Stimulated activated CD8-positive, alpha-beta memory T cell treated with anti-CD3 and anti-CD28 coated beads, Interleukin-2, amount 100 ng/mL, for 48 hours (primary cell): Measurements from ENCODE around the gene PAGR1.
"Not testable (repeated sequence)": the region's sequence is repeated elsewhere in the genome, so short reads cannot be mapped to it uniquely, and the experiment has no call there.

Experiments
- DNase-seq, 2 donors: peaks; one replicate each; pipeline ENCODE4 v3.0.0-alpha.2; 2020; ENCODE audit warnings: low read depth in 2 of 2

Gene PAGR1

GRCh38 chr16:29815793-29816693 is at the start of gene PAGR1:
Gene PAGR1, plus strand, starts transcription at chr16:29816152. Its CDS starts 374 bp downstream, at chr16:29816526.
- DNase-seq, result peak; percentile 95 to 97

DNA sequence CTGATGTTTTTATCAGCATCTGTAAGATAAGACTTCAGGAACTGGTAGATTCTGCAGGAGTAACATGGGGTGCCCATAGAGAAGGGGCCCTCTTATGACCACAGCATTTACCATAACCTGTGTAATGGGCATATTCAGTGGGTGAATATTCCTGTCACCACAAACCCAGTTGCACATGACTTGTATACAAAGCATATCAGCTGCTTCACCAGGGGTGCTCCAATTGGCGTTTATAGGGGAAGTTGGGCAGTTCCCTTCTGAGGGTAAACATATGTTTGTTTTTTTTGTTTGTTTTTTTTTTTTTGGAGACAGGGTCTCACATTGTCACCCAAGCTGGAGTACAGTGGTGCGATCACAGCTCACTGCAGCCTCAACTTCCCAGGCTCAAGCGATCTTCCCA is 49.4 kb upstream of the PAGR1 start:
- DNase-seq, result no peak

GRCh38 chr16:29767062-29767461 is 48.9 kb upstream of the PAGR1 start:
- no peak for DNase-seq

- no peak for DNase-seq
Observed at GRCh38 chr16:29769507-29769906, 46.4 kb upstream of the PAGR1 start.

DNA sequence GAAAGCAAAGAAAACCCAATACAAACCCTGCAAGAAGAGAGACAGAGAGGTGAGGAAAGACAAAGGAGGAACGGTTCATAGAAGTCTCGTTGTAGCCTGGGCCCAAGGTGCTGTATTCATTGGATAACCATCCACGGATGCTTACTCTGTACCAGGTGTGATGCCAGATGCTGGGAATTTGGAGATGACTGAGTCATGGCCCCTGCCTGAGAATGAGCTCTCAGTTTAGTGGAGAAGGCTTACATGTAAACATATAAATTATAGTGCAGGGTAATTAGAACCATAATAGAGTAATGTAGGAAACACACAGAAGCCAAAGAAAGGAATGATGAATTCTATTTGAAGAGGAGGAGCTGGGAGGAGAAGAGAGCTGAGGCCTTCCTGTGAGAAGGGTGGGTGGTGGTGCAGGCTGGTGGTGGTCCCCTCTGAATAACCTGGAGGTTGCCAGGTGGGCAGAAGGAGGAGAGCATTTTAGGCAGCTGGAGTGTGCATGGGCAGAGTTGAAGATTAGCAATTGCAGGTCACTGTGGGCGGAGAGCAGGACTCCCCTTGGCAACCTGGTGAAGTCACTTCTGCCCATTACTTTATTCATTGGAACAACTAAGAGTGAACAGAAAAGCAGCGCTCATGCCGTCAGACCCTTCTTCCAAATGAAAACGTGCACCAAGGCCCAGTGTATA is 45.6 kb upstream of the PAGR1 start:
- DNase-seq, result no peak

DNA sequence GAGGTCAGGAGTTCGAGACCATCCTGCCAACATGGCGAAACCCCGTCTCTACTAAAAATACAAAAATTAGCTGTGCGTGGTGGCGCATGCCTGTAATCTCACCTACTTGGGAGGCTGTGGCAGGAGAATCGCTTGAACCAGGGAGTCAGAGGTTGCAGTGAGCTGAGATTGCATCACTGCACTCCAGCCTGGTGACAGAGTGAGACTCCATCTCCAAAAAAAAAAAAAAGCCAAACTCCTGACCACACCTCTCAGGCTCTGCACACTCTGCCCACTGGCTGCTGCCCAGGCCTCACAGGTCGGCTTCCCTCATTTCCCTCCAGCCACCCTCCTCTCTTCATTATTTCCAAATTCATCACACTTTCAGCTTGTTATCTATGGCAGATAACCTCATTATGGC is 43.6 kb upstream of the PAGR1 start:
- DNase-seq, result not testable (repeated sequence)

DNA sequence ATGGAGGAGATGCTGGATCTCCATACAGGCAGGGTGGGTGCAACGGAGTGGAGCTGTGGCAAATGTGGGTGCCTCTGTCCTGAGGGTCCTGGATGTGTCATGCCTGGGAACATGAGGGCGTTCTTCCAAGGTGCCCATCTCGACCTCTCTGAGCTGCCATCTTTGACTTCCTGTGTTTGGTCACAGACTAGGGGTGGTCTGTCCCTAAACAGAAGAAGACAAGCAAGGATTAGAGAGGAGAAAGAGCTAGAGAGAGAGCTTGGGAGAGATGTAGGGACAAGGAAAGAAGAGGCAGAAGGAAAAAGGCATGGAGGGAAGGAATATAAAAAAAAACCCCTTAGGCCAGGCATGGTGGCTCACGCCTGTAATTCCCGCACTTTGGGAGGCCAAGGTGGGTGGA is 41.2 kb upstream of the PAGR1 start:
- no peak for DNase-seq

- no peak for DNase-seq
Observed at GRCh38 chr16:29775742-29776408, 40.1 kb upstream of the PAGR1 start.

GRCh38 chr16:29777576-29778350 is 38.2 kb upstream of the PAGR1 start, which contains the start of gene ZG16:
Gene ZG16, plus strand, starts transcription at chr16:29778256. Its CDS starts 1,011 bp downstream, at chr16:29779267.
- DNase-seq, result no peak

GRCh38 chr16:29779474-29779873 is 36.5 kb upstream of the PAGR1 start:
- no peak for DNase-seq

DNA sequence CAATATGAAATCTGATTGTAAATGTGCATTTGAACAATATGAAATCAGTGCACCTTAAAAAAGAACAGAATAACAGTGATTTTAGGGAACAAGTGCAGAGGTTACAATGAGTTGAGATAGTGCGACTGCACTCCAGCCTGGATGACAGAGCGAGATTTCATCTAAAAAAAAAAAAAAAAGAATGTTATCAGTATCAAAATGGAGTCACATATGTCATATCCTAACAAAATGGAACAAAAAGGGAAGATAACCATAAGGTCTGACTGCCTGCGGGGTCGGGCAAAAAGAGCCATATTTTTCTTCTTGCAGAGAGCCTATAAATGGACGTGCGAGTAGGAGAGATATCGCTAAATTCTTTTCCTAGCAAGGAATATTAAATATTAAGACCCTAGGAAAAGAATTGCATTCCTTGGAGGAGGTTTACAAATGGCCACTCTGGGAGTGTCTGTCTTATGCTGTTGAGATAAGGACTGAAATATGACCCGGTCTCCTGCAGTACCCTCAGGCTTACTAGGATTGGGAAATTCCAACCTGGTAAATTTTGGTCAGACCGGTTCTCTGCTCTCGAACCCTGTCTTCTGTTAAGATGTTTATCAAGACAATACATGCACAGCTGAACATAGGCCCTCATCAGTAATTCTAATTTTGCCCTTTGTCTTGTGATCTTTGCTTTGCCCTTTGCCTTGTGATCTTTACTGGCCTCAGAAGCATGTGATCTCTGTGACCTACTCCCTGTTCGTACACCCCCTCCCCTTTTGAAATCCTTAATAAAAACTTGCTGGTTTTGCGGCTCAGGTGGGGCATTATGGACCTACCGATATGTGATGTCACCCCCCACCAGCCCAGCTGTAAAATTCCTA is 32.6 kb upstream of the PAGR1 start:
- not testable (repeated sequence) for DNase-seq

DNA sequence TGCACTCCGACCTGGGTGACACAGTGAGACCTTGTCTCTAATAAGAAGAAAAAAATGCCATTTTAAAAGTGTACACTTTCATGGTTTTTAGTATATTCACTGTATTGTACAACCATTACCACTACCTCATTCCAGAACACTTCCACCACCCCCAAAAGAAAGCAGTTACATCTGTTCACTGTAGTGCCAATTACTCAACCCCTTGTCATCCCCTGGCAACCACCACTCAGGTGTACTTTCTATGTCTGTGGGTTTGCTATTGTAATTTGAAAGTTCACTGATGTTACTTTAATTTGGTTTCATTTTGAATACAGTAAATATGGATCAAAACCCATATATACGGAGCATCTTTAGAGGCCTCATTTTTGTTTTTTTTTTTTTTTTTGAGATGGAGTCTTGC is 31.8 kb upstream of the PAGR1 start:
- no peak for DNase-seq

DNA sequence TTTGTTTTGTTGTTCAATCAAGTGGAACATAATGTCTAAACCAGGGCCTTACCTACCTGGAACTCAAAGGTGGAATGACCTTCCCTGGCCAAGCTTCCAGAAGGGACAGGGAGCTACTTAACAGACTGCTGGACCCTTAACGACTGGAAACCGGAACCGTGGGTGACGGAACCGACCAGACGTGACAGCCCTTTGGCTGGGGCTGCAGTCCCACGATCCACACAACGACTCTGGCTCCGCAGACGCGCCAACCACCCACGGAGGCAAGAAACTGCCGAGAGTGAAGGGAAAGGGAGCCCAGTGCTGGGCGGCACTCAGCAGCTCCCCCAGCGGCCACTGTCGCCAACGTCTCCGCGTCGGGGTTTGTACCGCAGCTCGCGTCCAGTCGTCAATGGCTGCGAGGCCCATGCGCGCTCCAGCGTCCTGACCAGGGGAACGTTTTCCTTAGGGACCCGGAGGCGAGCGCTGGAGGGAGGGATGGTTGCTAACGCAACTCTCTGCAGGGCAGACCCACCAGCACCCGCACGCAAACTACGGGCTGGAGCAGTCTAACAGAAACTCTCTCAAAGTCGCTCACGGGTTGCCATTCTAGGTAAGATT is 31.0 kb upstream of the PAGR1 start:
- DNase-seq, result peak; percentile 69 to 70

DNA sequence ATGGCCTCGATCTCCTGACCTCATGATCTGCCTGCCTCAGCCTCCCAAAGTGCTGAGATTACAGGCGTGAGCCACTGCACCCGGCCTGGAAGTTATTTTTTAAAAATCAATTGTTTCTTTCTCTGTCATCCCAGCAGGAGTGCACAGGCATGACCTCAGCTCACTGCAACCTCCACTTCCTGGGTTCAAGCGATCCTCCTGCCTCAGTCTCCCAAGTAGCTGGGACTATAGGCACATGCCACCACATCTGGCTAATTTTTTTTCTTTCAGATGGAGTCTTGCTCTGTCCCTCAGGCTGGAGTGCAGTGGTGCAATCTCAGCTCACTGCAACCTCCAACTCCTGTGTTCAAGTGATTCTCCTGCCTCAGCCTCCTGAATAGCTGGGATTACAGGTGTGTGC is 28.8 kb upstream of the PAGR1 start:
- DNase-seq, result not testable (repeated sequence)

DNA sequence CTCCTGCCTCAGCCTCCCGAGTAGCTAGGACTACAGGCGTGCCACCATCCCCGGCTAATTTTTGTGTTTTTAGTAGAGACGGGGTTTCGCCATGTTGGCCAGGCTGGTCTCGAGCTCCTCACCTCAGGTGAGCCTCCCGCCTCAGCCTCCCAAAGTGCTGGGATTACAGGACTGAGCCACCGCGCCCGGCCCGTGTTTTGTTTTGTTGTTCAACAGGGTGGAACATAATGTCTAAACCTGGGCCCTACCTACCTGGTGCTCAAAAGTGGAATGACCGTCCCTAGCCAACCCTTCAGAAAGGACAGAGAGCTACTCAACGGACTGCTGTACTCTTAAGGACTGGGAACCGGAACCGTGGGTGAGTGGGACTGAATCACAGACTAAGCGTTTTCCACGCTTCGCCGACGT is 26.2 kb upstream of the PAGR1 start:
- DNase-seq, result no peak

DNA sequence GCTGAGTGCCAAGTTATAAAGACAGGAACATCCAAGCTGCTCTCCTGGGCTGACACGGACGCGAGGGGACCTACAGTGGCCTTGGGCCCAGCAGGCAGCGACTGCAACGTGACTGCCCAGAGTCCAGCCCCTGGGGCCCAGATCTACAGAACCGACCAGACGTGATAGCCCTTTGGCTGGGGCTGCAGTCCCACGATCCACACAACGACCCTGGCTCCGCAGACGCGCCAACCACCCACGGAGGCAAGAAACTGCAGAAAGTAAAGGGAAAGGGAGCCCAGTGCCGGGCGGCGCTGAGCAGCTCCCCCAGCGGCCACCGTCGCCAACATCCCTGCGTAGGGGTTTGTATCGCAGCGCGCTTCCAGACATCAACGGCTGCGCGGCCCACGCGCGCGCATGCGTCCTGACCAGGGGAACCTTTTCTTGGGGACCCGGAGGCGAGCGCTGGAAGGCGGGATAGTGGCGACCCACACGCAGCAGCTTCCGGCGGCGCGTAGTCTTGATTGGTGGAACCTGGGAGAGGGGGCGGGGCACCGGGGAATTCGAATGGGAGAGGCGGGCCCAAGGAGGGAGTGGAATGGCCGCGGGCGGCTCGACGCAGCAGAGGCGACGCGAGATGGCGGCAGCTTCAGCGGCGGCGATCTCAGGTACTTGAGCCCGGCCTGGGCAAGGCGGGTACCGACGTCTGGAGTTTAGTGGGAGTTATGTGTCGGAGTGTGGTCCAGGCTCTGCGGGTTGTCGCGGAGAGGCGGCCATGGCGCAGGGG is 25.6 kb upstream of the PAGR1 start, which contains the start of gene KIF22:
TSS of gene KIF22 (plus strand) at position 569 of the 766 bp plus-strand sequence. CDS start at position 578, 9 bp downstream.
- DNase-seq, result peak; percentile 100

GRCh38 chr16:29790949-29791844 is 24.8 kb upstream of the PAGR1 start:
- DNase-seq, result no peak
